ENCODE measurements around the gene PEX11G. TPM values are rescaled to one million over a fixed set of nuclear protein-coding genes. Genes with fewer than 3 reads are reported as not detected.

The PEX11G gene
- 2.2 and 3.8 TPM in 2 replicates for total RNA-seq

DNA sequence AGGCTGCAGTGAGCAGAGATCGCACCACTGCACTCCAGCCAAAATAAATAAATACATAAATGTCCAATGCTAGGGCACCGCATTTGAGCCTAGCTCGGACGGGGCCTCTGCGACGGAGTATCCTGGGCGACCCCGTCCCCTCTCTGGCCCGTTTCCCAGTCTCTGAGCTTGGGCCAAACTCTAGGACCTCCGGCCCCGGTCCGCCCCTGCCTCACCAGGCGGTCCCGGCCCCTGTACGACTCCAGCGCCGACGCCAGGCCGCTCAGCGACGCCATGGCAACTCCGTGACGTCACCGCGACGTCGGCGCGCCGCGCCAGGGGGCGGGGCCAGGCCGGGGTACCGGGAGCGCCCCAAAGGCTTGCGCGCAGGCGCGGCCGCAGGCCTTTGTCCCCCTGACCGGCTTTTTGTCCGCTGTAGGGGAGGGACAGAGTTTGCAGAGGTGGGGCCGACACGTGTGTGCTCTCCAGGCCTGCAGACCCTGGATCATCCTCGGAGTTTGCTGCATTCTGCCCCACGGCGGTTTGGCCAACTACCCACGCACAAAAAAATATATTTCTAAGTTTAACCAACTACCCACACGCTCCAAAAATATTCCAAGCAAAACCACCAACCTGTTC, at the start of gene PEX11G:
Gene PEX11G (minus strand): TSS at position 300 of the 618 bp plus-strand sequence. CDS start 25 bp downstream, at position 275.

DNA sequence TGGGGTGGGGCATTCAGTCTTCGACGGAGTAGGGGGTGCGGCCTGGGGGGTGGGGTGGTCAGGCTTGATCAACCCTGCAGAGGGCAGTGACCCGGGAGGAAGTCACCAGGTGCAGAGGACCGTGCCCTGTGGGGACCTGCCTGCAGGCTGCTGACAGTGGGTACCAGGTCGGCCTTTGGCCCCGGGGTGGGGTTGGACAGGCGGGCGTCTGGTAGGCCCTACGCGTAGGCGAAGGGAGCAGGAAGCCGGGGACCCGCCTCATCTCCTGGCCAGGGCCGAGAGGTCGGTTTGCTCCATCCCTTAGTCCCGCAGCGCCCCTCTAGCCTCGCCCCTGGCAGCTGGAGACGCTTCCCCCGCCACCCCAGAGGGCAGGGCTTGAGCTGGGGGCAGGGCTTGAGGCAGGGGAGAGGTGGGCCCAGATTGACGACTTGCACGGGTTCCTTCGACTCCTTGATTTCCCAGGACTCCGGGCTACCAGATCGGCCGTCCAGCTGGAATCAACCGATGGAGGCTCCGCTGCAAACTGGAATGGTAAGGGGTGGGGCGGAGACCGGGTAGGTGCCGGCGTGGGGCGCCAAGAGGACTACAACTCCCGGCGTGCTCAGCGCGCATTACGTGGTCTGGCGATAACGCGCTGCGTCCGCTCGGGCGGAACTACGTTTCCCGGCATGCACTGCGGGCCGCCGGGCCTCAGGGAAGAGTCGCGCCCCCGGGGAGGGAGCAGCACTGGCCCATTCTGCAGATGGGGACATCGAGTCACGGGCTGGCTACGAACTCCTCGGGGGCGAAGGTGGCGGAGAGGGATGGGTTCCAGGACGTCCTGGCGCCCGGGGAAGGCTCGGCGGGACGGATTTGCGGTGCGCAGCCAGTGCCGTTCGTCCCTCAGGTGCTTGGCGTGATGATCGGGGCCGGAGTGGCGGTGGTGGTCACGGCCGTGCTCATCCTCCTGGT, 46.5 kb upstream of the PEX11G start, which contains the start of gene PNPLA6:
Gene PNPLA6 (plus strand): TSS at position 671 of the 951 bp plus-strand sequence. CDS start 72 bp downstream, at position 743.

DNA sequence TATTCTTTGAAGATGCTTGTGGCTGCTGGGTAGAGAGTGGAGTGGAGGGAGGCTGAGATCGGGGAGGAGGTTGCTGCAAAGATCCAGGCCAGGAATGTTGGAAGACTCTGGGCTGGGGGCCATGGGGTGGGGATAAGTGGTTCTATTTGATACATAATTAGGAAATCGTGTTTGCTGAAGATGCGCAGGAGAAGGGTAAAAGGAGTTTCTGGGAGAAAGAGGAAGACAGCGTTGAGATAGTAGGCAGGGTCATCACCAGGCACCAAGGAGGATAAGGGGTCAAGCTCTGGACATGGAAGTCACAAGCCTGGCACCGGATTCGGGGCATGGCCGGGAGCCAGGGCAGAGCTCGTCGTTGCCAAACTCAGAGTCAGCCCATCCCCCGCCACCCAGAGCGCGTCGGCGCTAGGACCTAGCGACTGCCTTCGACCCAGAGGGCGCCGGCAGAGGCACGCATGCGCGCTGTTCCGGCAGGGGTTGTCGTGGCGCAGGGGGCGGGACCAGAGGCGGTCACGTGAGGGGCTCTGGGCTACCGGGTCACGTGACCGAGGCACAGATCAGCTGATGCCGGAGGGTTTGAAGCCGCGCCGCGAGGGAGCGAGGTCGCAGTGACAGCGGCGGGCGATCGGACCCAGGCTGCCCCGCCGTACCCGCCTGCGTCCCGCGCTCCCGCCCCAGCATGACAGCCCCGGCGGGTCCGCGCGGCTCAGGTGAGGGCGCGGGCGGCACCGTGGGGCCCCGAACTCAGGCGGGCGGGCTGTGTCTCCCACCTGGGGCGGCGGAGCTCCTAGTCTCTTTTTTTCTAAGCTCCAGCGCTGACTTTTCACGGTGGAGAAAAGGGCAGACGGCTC, 33.5 kb upstream of the PEX11G start, which contains the start of gene MCOLN1:
Gene MCOLN1 (plus strand): TSS at position 553 of the 851 bp plus-strand sequence. CDS start 127 bp downstream, at position 680.

DNA sequence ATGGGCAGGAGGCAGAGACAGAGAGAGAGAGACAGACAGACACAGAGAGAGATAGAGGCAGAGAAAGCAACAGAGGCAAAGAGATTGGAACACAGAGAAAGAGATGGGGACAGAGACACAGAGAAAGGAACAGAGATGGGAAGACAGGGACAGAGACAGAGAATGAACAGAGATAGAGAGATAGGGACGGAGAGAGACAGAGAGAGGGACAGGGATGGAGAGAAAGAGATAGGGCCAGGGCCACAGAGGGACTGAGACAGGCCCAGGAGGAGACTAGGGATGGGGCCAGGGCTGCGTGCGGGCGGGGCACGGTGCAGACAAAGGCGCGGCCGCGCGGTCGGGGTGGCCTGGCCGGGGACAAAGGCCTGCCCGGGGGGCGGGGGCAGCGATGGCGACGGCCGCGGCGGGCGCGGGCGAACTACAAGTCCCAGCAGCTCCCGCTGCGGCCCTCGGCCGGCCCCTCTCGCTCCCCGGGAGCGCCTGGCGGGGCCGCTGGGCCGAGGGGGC, 26.9 kb upstream of the PEX11G start, which contains the start of gene ZNF358:
Gene ZNF358 (plus strand): TSS at position 459 of the 507 bp plus-strand sequence. CDS start 3,140 bp downstream, outside the sequence.

Other genes with a start within 250 kb of the PEX11G start
- 20.2 and 31.3 TPM in 2 replicates for gene INSR, start 194.6 kb downstream of the PEX11G start, total RNA-seq
- gene ARHGEF18, start 140.1 kb downstream of the PEX11G start, total RNA-seq, result 26.6 and 28.7 TPM in 2 replicates
- gene ZNF358, start 27.1 kb upstream of the PEX11G start, total RNA-seq, result 8.5 and 11.4 TPM in 2 replicates
- 3.8 and 5.6 TPM in 2 replicates for gene MCOLN1, start 33.6 kb upstream of the PEX11G start, total RNA-seq
- gene PNPLA6, start 46.7 kb upstream of the PEX11G start, total RNA-seq, result 38.5 and 63.0 TPM in 2 replicates
- gene CAMSAP3, start 106.8 kb upstream of the PEX11G start, total RNA-seq, result not detected in 2 replicates
- 20.9 and 23.4 TPM in 2 replicates for gene XAB2, start 140.5 kb upstream of the PEX11G start, total RNA-seq
- 34.2 and 39.3 TPM in 2 replicates for gene PET100, start 140.8 kb upstream of the PEX11G start, total RNA-seq
- not detected in 2 replicates for gene PCP2, start 144.7 kb upstream of the PEX11G start, total RNA-seq
- gene STXBP2, start 148.1 kb upstream of the PEX11G start, total RNA-seq, result 6.6 and 8.8 TPM in 2 replicates
- gene RETN, start 180.0 kb upstream of the PEX11G start, total RNA-seq, result not detected in 2 replicates
- gene MCEMP1, start 188.1 kb upstream of the PEX11G start, total RNA-seq, result not detected in 2 replicates
- gene TRAPPC5, start 191.8 kb upstream of the PEX11G start, total RNA-seq, result 124 and 126 TPM in 2 replicates
- gene FCER2, start 213.1 kb upstream of the PEX11G start, total RNA-seq, result not detected in 2 replicates
- gene CLEC4G, start 243.1 kb upstream of the PEX11G start, total RNA-seq, result not detected in 2 replicates

Measured in smooth muscle cell of bladder (primary cell).